Right ventricle myocardium superior (tissue), 1 donor: ENCODE results near the gene MARS2. TPM values are rescaled to one million over a fixed set of nuclear protein-coding genes. Genes with fewer than 3 reads are reported as not detected.

Experiments
- total RNA-seq: library from RNA; stranded (reverse); fragmentation: NEBNext Ultra II Directional; extraction: Animal tissue kit (Norgen Biotek cat#: 25700); gene quantifications from one replicate; pipeline ENCODE4 v1.2.1, GENCODE V29; 2021
- donor health status: DM: no; HTN: yes; CAD: no; lungs with severe emphysema.

MARS2 gene
- total RNA-seq, 1 donor from 2014 or later, result 6.6 TPM

Other genes with a start within 250 kb of the MARS2 start
- gene HSPD1, start 205.5 kb upstream of the MARS2 start, total RNA-seq, result 131 TPM
- 107 TPM for gene HSPE1, start 205.0 kb upstream of the MARS2 start, total RNA-seq
- 27.6 TPM for gene MOB4, start 189.3 kb upstream of the MARS2 start, total RNA-seq
- 4.4 TPM for gene RFTN2, start 29.8 kb upstream of the MARS2 start, total RNA-seq
- not detected for gene BOLL, start 80.0 kb downstream of the MARS2 start, total RNA-seq
- gene PLCL1, start 99.2 kb downstream of the MARS2 start, total RNA-seq, result 93.3 TPM